Trophoblast cell (in vitro differentiated cells and primary cell): ENCODE data around the gene POPDC2.
A peak's percentile ranks its signal among the peaks of the same experiment; 100 is the strongest.

Source experiments
- DNase-seq, 2 donors: peaks; one replicate each; pipeline ENCODE4 v3.0.0-alpha.2; 2016
- H2AFZ ChIP-seq: 2 replicates; pipeline ENCODE4 v1.6.1; 2013; ENCODE audit warnings: low read length, moderate library complexity, mild to moderate bottlenecking; ENCODE audit not compliant: insufficient read depth, poor library complexity
- H2AK5ac ChIP-seq: 2 replicates; pipeline ENCODE4 v1.6.1; 2013; ENCODE audit warnings: mild to moderate bottlenecking, low read length
- H2BK120ac ChIP-seq: 2 replicates; pipeline ENCODE4 v1.6.1; 2013; ENCODE audit warnings: low read length, mild to moderate bottlenecking, moderate library complexity; ENCODE audit not compliant: insufficient read depth, poor library complexity
- H2BK12ac ChIP-seq: 2 replicates; pipeline ENCODE4 v1.6.1; 2013; ENCODE audit warnings: mild to moderate bottlenecking, low read length, moderate library complexity
- H2BK5ac ChIP-seq: 2 replicates; pipeline ENCODE4 v1.6.1; 2013; ENCODE audit warnings: low read length, low read depth, moderate library complexity, mild to moderate bottlenecking; ENCODE audit not compliant: poor library complexity
- H3K14ac ChIP-seq: 2 replicates; pipeline ENCODE4 v1.6.1; 2013; ENCODE audit warnings: mild to moderate bottlenecking, low read length
- H3K18ac ChIP-seq: 2 replicates; pipeline ENCODE4 v1.6.1; 2013; ENCODE audit warnings: mild to moderate bottlenecking, low read length
- H3K23ac ChIP-seq: 2 replicates; pipeline ENCODE4 v1.6.1; 2013; ENCODE audit warnings: low read length
- H3K27ac ChIP-seq: 2 replicates; pipeline ENCODE4 v1.5.1; 2013; ENCODE audit warnings: low read depth, mild to moderate bottlenecking, inconsistent platforms, low read length, moderate library complexity
- H3K27me3 ChIP-seq: 2 replicates; pipeline ENCODE4 v1.6.1; 2013; ENCODE audit warnings: inconsistent platforms, mild to moderate bottlenecking, low read length, moderate library complexity; ENCODE audit not compliant: insufficient read depth
- H3K36me3 ChIP-seq, 2 experiments: 1 replicate in 1 of 2; 2 replicates in 1 of 2; pipeline ENCODE4 v1.6.1; 2013; ENCODE audit warnings: low read length in 2 of 2, mild to moderate bottlenecking in 2 of 2, moderate library complexity in 1 of 2; ENCODE audit not compliant: insufficient read depth in 2 of 2, control insufficient read depth in 1 of 2
- H3K4ac ChIP-seq: 2 replicates; pipeline ENCODE4 v1.6.1; 2013; ENCODE audit warnings: low read depth, mild to moderate bottlenecking, low read length, moderate library complexity
- H3K4me1 ChIP-seq, 2 experiments: 1 replicate in 1 of 2; 2 replicates in 1 of 2; pipeline ENCODE4 v1.6.1; 2013; ENCODE audit warnings: low read length in 2 of 2, mild to moderate bottlenecking in 2 of 2, moderate library complexity in 1 of 2; ENCODE audit not compliant: insufficient read depth in 2 of 2, control insufficient read depth in 1 of 2
- H3K4me2 ChIP-seq: 2 replicates; pipeline ENCODE4 v1.6.1; 2013; ENCODE audit warnings: inconsistent platforms, mild to moderate bottlenecking, low read length, moderate library complexity
- H3K4me3 ChIP-seq: 2 replicates; pipeline ENCODE4 v1.5.1; 2013; ENCODE audit warnings: mild to moderate bottlenecking, low read depth, low read length, inconsistent platforms
- H3K79me1 ChIP-seq: one replicate; pipeline ENCODE4 v1.6.1; 2013; ENCODE audit warnings: low read length
- H3K79me2 ChIP-seq: 2 replicates; pipeline ENCODE4 v1.6.1; 2013; ENCODE audit warnings: low read length, mild to moderate bottlenecking; ENCODE audit not compliant: control insufficient read depth, insufficient read depth, poor library complexity
- H3K9ac ChIP-seq: 2 replicates; pipeline ENCODE4 v1.6.1; 2013; ENCODE audit warnings: mild to moderate bottlenecking, low read length
- H3K9me3 ChIP-seq: 2 replicates; pipeline ENCODE4 v1.6.1; 2013; ENCODE audit warnings: low read depth, mild to moderate bottlenecking, control low read depth, inconsistent platforms, low read length; ENCODE audit not compliant: insufficient read depth
- H4K12ac ChIP-seq: 2 replicates; pipeline ENCODE4 v1.6.1; 2013; ENCODE audit warnings: low read depth, mild to moderate bottlenecking, low read length, moderate library complexity
- H4K8ac ChIP-seq: 2 replicates; pipeline ENCODE4 v1.6.1; 2013; ENCODE audit warnings: low read depth, mild to moderate bottlenecking, low read length, moderate library complexity
- H4K91ac ChIP-seq: one replicate; pipeline ENCODE4 v1.6.1; 2013; ENCODE audit warnings: low read depth, mild to moderate bottlenecking, low read length, moderate library complexity
- WGBS: extraction: QIAGEN DNeasy Blood & Tissue Kit; methylation state at CpG from one replicate; pipeline ENCODE4 v1.1.7; 2013; ENCODE audit warnings: missing lambda C conversion rate; ENCODE audit not compliant: insufficient read length, insufficient coverage; ENCODE audit errors: extremely low coverage; 5-methylcytosine and 5-hydroxymethylcytosine counted together

POPDC2 gene

GRCh38 chr3:119662604-119663373 is 2.4 kb upstream of the POPDC2 start:
- Histone ChIP-seq H3K4ac (peak overlapping the region; percentile 70), H3K18ac (no peak overlapping the region), H2AFZ (no peak overlapping the region), H3K4me2 (no peak overlapping the region), H2BK5ac (peak overlapping the region; percentile 77), H3K23ac (no peak overlapping the region), H3K27ac (no peak overlapping the region), H2BK120ac (peak overlapping the region; percentile 67), H3K14ac (peak overlapping the region; percentile 79), H3K79me2 (peaks cover 17% of the 10 kb centered on the region), H4K91ac (peak overlapping the region; percentile 88), H3K9ac (no peak overlapping the region), H3K36me3 (no peaks in the 10 kb centered on the region), H4K8ac (no peak overlapping the region), H3K4me1 (peaks cover 27 to 33% of the 10 kb centered on the region in 2 experiments), H4K12ac (no peak overlapping the region), H3K79me1 (peaks cover 44% of the 10 kb centered on the region), H3K27me3 (no peaks in the 10 kb centered on the region), H3K9me3 (no peaks in the 10 kb centered on the region), H3K4me3 (no peak overlapping the region), H2BK12ac (peak overlapping the region; percentile 91), H2AK5ac (peak overlapping the region; percentile 79)
- no CpG with 5 or more reads among the region's 1 CpG for WGBS
- DNase-seq, result no peak

GRCh38 chr3:119659606-119660291 is 640 bp downstream of the POPDC2 start:
- Histone ChIP-seq H3K14ac (peak overlapping the region; percentile 100), H2AK5ac (peak overlapping the region; percentile 100), H4K12ac (peak overlapping the region; percentile 55), H3K79me1 (peaks cover 38% of the 10 kb centered on the region), H4K8ac (peak overlapping the region; percentile 97), H2BK5ac (peak overlapping the region; percentile 90), H4K91ac (peak overlapping the region; percentile 100), H3K4me2 (peak overlapping the region; percentile 42), H3K4me3 (peak overlapping the region; percentile 56), H3K9me3 (no peaks in the 10 kb centered on the region), H3K9ac (peak overlapping the region; percentile 21), H3K4me1 (peaks cover 24 to 31% of the 10 kb centered on the region in 2 experiments), H3K36me3 (peaks cover 0 to 3% of the 10 kb centered on the region in 2 experiments), H3K23ac (no peak overlapping the region), H3K27me3 (no peaks in the 10 kb centered on the region), H3K4ac (peak overlapping the region; percentile 98), H3K79me2 (peaks cover 17% of the 10 kb centered on the region), H2AFZ (peak overlapping the region; percentile 77), H3K27ac (peak overlapping the region; percentile 95), H2BK12ac (peak overlapping the region; percentile 99), H3K18ac (peak overlapping the region; percentile 99), H2BK120ac (peak overlapping the region; percentile 97)
- WGBS, result no CpG with 5 or more reads among the region's 9 CpGs
- DNase-seq, result no peak

GRCh38 chr3:119658994-119659393 is 1.4 kb downstream of the POPDC2 start:
- Histone ChIP-seq H4K91ac (peak overlapping the region; percentile 83), H3K9ac (no peak overlapping the region), H2AK5ac (peak overlapping the region; percentile 22), H2BK12ac (peak overlapping the region; percentile 87), H3K4me1 (peaks cover 24 to 31% of the 10 kb centered on the region in 2 experiments), H3K36me3 (peaks cover 3 to 8% of the 10 kb centered on the region in 2 experiments), H3K27me3 (no peaks in the 10 kb centered on the region), H3K4me2 (peak overlapping the region; percentile 42), H3K27ac (peak overlapping the region; percentile 95), H3K14ac (peak overlapping the region; percentile 100), H3K79me2 (peaks cover 17% of the 10 kb centered on the region), H4K12ac (no peak overlapping the region), H3K23ac (no peak overlapping the region), H3K4ac (peak overlapping the region; percentile 92), H3K18ac (peak overlapping the region; percentile 45), H2BK5ac (peak overlapping the region; percentile 90), H3K4me3 (peak overlapping the region; percentile 58), H4K8ac (no peak overlapping the region), H2AFZ (no peak overlapping the region), H2BK120ac (peak overlapping the region; percentile 97), H3K79me1 (peaks cover 34% of the 10 kb centered on the region), H3K9me3 (no peaks in the 10 kb centered on the region)
- WGBS, result no CpG with 5 or more reads among the region's 2 CpGs
- DNase-seq, result no peak

GRCh38 chr3:119657887-119658702 is 2.3 kb downstream of the POPDC2 start:
- no peak overlapping the region for H3K23ac ChIP-seq
- H2AFZ ChIP-seq, result no peak overlapping the region
- no peak overlapping the region for H2AK5ac ChIP-seq
- H3K4ac ChIP-seq, result no peak overlapping the region
- peaks cover 17% of the 10 kb centered on the region for H3K79me2 ChIP-seq
- no peak overlapping the region for H3K9ac ChIP-seq
- peaks cover 33% of the 10 kb centered on the region for H3K79me1 ChIP-seq
- H3K36me3 ChIP-seq, result peaks cover 7 to 14% of the 10 kb centered on the region in 2 experiments
- H3K18ac ChIP-seq, result no peak overlapping the region
- 100% methylated on average over 1 of the region's 4 CpGs for WGBS
- peaks cover 24 to 30% of the 10 kb centered on the region in 2 experiments for H3K4me1 ChIP-seq
- no peaks in the 10 kb centered on the region for H3K27me3 ChIP-seq
- no peaks in the 10 kb centered on the region for H3K9me3 ChIP-seq
- no peak overlapping the region for H3K27ac ChIP-seq
- H2BK12ac ChIP-seq, result no peak overlapping the region
- no peak overlapping the region for H4K91ac ChIP-seq
- H3K14ac ChIP-seq, result no peak overlapping the region
- DNase-seq, result no peak
- H3K4me2 ChIP-seq, result peak overlapping the region; percentile 52
- H2BK5ac ChIP-seq, result no peak overlapping the region
- no peak overlapping the region for H3K4me3 ChIP-seq
- H4K12ac ChIP-seq, result no peak overlapping the region
- no peak overlapping the region for H4K8ac ChIP-seq
- no peak overlapping the region for H2BK120ac ChIP-seq
